GM12878 (cell line): ENCODE measurements around the gene MPC2. TPM values are rescaled to one million over a fixed set of nuclear protein-coding genes. Genes with fewer than 3 reads are reported as not detected.

Experiments used
- ATAC-seq: fragments of 200-7000 bp; cut with Tn5 transposase; 3 replicates; pipeline ENCODE4 v1.9.1; 2020; ENCODE audit warnings: mild to moderate bottlenecking, moderate library complexity
- BruUV-seq: library from RNA; stranded (reverse); fragments of 400-500 nt; replicated peaks from 2 replicates; lab custom pipeline; 2021; lab: Mats Ljungman, UMichigan
- CTCF ChIA-PET: fragments of 300-600 bp; sonication (Branson Sonifier 250); formaldehyde crosslinking; extraction: SDS; loops from one replicate; lab custom pipeline; 2021; ENCODE audit warnings: inconsistent platforms; lab: Yijun Ruan, JAX
- POLR2A ChIA-PET: fragments of 350-600 bp; formaldehyde crosslinking; extraction: SDS; loops from one replicate; lab custom pipeline; 2021; ENCODE audit warnings: inconsistent platforms; lab: Charles Lee
- RAD21 ChIA-PET: fragments of 300-600 bp; sonication (Branson Sonifier 250); formaldehyde crosslinking; loops from one replicate; lab custom pipeline; 2023; ENCODE audit warnings: antibody characterized with exemption; ENCODE audit not compliant: unreplicated experiment; lab: Charles Lee
- SMC1A ChIA-PET: fragments of 300-600 bp; sonication (Branson Sonifier 250); formaldehyde crosslinking; loops from one replicate; lab custom pipeline; 2023; ENCODE audit not compliant: unreplicated experiment, uncharacterized antibody; lab: Charles Lee
- DNase-seq: peaks from one replicate; pipeline ENCODE4 v3.0.0-alpha.2; 2011; ENCODE audit warnings: low read depth, low spot score
- FAIRE-seq: peaks from 3 replicates; lab custom pipeline; 2011; peaks lifted over from hg19 to GRCh38; lab: Jason Lieb, UNC
- H2AFZ ChIP-seq: 2 replicates; pipeline ENCODE4 v1.6.0; 2011; ENCODE audit warnings: low read depth, low read length, control low read depth; ENCODE audit not compliant: control insufficient read depth
- H3K27ac ChIP-seq: 2 replicates; pipeline ENCODE4 v1.5.1; 2011; ENCODE audit warnings: control low read depth; ENCODE audit not compliant: control insufficient read depth, insufficient read depth
- H3K27me3 ChIP-seq, 2 experiments: replicated peaks in 1 of 2; 2 replicates each; pipeline versions ENCODE4 v1.6.0 to v1.6.1; 2011; ENCODE audit warnings: low read length in 1 of 2; ENCODE audit not compliant: control insufficient read depth in 2 of 2, insufficient read depth in 2 of 2
- H3K36me3 ChIP-seq, 2 experiments: 2 replicates each; pipeline ENCODE4 v1.5.1; 2011; ENCODE audit warnings: low read length in 1 of 2; ENCODE audit not compliant: control insufficient read depth in 2 of 2, insufficient read depth in 2 of 2
- H3K4me1 ChIP-seq: 2 replicates; pipeline ENCODE4 v1.6.1; 2011; ENCODE audit warnings: mild to moderate bottlenecking, low read length, moderate library complexity, mixed read lengths; ENCODE audit not compliant: control insufficient read depth, insufficient read depth
- H3K4me2 ChIP-seq: 2 replicates; pipeline ENCODE4 v1.6.0; 2011; ENCODE audit warnings: control low read depth; ENCODE audit not compliant: control insufficient read depth, insufficient read depth
- H3K4me3 ChIP-seq: fragments of 200-600 bp; sonication (generic); 2 replicates; pipeline ENCODE4 v1.5.1; 2016
- H3K79me2 ChIP-seq: 2 replicates; pipeline ENCODE4 v1.6.0; 2011; ENCODE audit warnings: low read length; ENCODE audit not compliant: control insufficient read depth, insufficient read depth
- H3K9ac ChIP-seq: 2 replicates; pipeline ENCODE4 v1.8.0; 2011; ENCODE audit warnings: low read length, control low read depth, mixed read lengths; ENCODE audit not compliant: control insufficient read depth, insufficient read depth
- H3K9me3 ChIP-seq: replicated peaks from 3 replicates; pipeline ENCODE4 v1.5.1; 2011; ENCODE audit warnings: mild to moderate bottlenecking, low read length; ENCODE audit not compliant: control insufficient read depth, insufficient read depth
- H4K20me1 ChIP-seq: 2 replicates; pipeline ENCODE4 v1.6.0; 2011; ENCODE audit not compliant: control insufficient read depth, insufficient read depth
- BACH1 ChIP-seq: fragments of 450-650 bp; IDR thresholded peaks from 2 replicates; pipeline ENCODE4 v1.6.1; 2017; ENCODE audit warnings: mild to moderate bottlenecking, borderline replicate concordance
- BRCA1 ChIP-seq: IDR thresholded peaks from 2 replicates; pipeline ENCODE4 v1.6.1; 2011; ENCODE audit warnings: low read depth, low read length, improper control_type of control experiment
- EGR1 ChIP-seq, 2 experiments: IDR thresholded peaks; 1 replicate in 1 of 2; 2 replicates in 1 of 2; pipeline ENCODE4 v1.6.1; 2011 to 2012; ENCODE audit warnings: low read depth in 2 of 2, low read length in 2 of 2, borderline replicate concordance in 1 of 2, mild to moderate bottlenecking in 1 of 2, moderate library complexity in 1 of 2
- GATAD2B ChIP-seq: fragments of 450-650 bp; conservative IDR thresholded peaks from 2 replicates; pipeline ENCODE4 v1.6.1; 2017; ENCODE audit warnings: low read depth, mild to moderate bottlenecking, moderate library complexity
- KAT2A ChIP-seq: conservative IDR thresholded peaks from 2 replicates; pipeline ENCODE4 v1.6.1; 2011; ENCODE audit warnings: low read depth, low read length; ENCODE audit not compliant: control insufficient read depth
- MXI1 ChIP-seq: fragments of 150-350 bp; IDR thresholded peaks from 2 replicates; pipeline ENCODE4 v1.6.1; 2011; ENCODE audit warnings: low read depth, mild to moderate bottlenecking, inconsistent platforms, low read length, improper control_type of control experiment
- NFYA ChIP-seq: IDR thresholded peaks from 2 replicates; pipeline ENCODE4 v1.6.1; 2011; ENCODE audit warnings: low read depth, mild to moderate bottlenecking, low read length, improper control_type of control experiment, borderline replicate concordance
- NFYB ChIP-seq: IDR thresholded peaks from 2 replicates; pipeline ENCODE4 v1.6.1; 2011; ENCODE audit warnings: low read depth, mild to moderate bottlenecking, low read length, improper control_type of control experiment, moderate library complexity; ENCODE audit not compliant: insufficient read depth
- NKRF ChIP-seq: fragments of 450-650 bp; conservative IDR thresholded peaks from 2 replicates; pipeline ENCODE4 v1.6.1; 2017; ENCODE audit warnings: mild to moderate bottlenecking, moderate library complexity
- SIX5 ChIP-seq: IDR thresholded peaks from 2 replicates; pipeline ENCODE4 v1.6.1; 2011; ENCODE audit warnings: mild to moderate bottlenecking, low read depth, low read length, moderate library complexity; ENCODE audit not compliant: severe bottlenecking
- SMAD5 ChIP-seq: IDR thresholded peaks from 2 replicates; pipeline ENCODE4 v1.6.1; 2016; ENCODE audit warnings: antibody characterized with exemption, low read depth
- ZNF384 ChIP-seq: IDR thresholded peaks from 2 replicates; pipeline ENCODE4 v1.6.1; 2012; ENCODE audit warnings: low read depth, mild to moderate bottlenecking, low read length, improper control_type of control experiment, borderline replicate concordance
- ZNF592 ChIP-seq: fragments of 450-650 bp; IDR thresholded peaks from 2 replicates; pipeline ENCODE4 v1.6.1; 2017; ENCODE audit warnings: mild to moderate bottlenecking, moderate library complexity
- WGBS: methylation state at CpG from one replicate; pipeline ENCODE4 v1.1.6; 2016; ENCODE audit warnings: low lambda C conversion rate; ENCODE audit not compliant: insufficient replicate concordance, insufficient coverage; ENCODE audit errors: missing lambda C conversion rate; 5-methylcytosine and 5-hydroxymethylcytosine counted together
- in situ Hi-C: fragments of 300-500 bp; cut with MboI; formaldehyde crosslinking; loops from 9 replicates; pipeline ENCODE4 v1.14.3; 2018; ENCODE audit warnings: mixed read lengths
- intact Hi-C: fragments of 100-400 bp; cut with micrococcal nuclease; formaldehyde crosslinking; loops from one replicate; pipeline ENCODE4 v1.14.2; 2022; ENCODE audit not compliant: unreplicated experiment
- polyA plus RNA-seq, 11 experiments: library from polyadenylated mRNA; depleted of rRNA in 4 of 11; unstranded in 6 of 11; stranded (reverse) in 5 of 11; fragments of >200 nt; fragmentation: Nextera tagmentation in 4 of 11; fragmentation: Illumina TruSeq in 1 of 11; extraction: Ambion mirVana in 4 of 11; extraction: Trizol in 1 of 11; gene quantifications; 1 replicate in 1 of 11; 2 replicates in 10 of 11; pipeline versions ENCODE4 v1.2.1 to v1.2.3, GENCODE V29; 2011 to 2016; ENCODE audit warnings: inconsistent platforms in 2 of 11, missing spikeins in 2 of 11, low read depth in 1 of 11
- total RNA-seq, 4 experiments: library from RNA; depleted of rRNA in 3 of 4; stranded (reverse); fragments of >200 nt in 3 of 4; fragmentation: Illumina TruSeq in 1 of 4; extraction: Trizol in 1 of 4; gene quantifications; 2 replicates each; pipeline versions ENCODE4 v1.2.1 to v1.2.3, GENCODE V29; 2013 to 2021

Gene MPC2
- total and polyA plus RNA-seq, 10 of the 15 experiments (the other 5 are each of a cell fraction or from before 2014, with no cell fraction given) = 22.5 to 164 (median 63.3) TPM

- TF ChIP-seq ZNF592 (no peak), GATAD2B (no peak)
These were observed 29.2 kb upstream of the MPC2 start (continued) for GRCh38 chr1:167966050-167966449.

GRCh38 chr1:167964646-167965045 lies 27.8 kb upstream of the MPC2 start:
- ChIA-PET POLR2A (interaction anchor here (0.8 kb wide), 1 partner anchor 1732 kb away, joined by 3 read pairs; no protein-coding TSS in a partner anchor), CTCF (no interaction called here), SMC1A (interaction anchor here (1.2 kb wide), 1 partner anchor 35 kb away, joined by 3 read pairs; no protein-coding TSS in a partner anchor), RAD21 (interaction anchor here (1.1 kb wide), 1 partner anchor 118 kb away, joined by 3 read pairs; no protein-coding TSS in a partner anchor)
- no peak for DNase-seq
- Histone ChIP-seq H3K79me2 (no peaks in the 10 kb centered on the region; the same call in 1 of the 2 replicates), H3K27me3 (no peaks in the 10 kb centered on the region), H4K20me1 (no peaks in the 10 kb centered on the region), H3K9ac (no peak overlapping the region), H3K4me1 (no peaks in the 10 kb centered on the region), H3K27ac (no peak overlapping the region), H3K36me3 (peaks cover 0 to 7% of the 10 kb centered on the region in 2 experiments; a peak in 2 of 4 replicates), H2AFZ (no peak overlapping the region), H3K4me3 (no peak overlapping the region), H3K4me2 (no peak overlapping the region), H3K9me3 (no peaks in the 10 kb centered on the region; the same call in 1 of the 3 replicates)
- no peak for ATAC-seq
- no peak for TF ChIP-seq KAT2A
- no peak for TF ChIP-seq SMAD5
- TF ChIP-seq NKRF = no peak
- no peak for TF ChIP-seq EGR1 (IDR thresholded peaks at IDR 0.05; ENCODE audit: borderline replicate concordance in 1 of 2, low read depth in 2 of 2, low read length in 2 of 2)
- TF ChIP-seq NFYA = no peak
- no peak for TF ChIP-seq BACH1
- no peak for TF ChIP-seq SIX5
- TF ChIP-seq NFYB = no peak
- TF ChIP-seq BRCA1 = no peak
- no peak for TF ChIP-seq MXI1
- TF ChIP-seq ZNF384 = no peak
- in situ Hi-C loops = no loop called here
- intact Hi-C loops = no loop called here
- no TSS peak for BruUV-seq
- no peak for FAIRE-seq
- 98% methylated on average over 4 of the region's 4 CpGs for WGBS
